ENCODE data around the gene PALB2.

DNA sequence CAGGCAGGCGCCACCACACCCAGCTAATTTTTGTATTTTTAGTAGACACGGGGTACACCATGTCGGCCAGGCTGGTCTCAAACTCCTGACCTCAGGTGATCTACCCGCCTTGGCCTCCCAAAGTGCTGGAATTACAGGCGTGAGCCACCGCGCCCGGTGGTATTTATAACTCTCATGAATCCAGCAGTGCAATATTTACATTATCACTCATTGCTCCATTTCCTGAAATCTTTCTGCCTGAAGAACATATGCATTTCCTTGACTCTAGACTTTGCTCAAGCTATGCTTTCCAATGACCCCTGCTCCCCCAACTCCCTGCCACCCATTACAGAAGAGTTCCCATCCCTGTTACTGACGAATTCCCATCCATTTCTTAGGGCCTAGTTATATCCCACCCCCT is 25.3 kb downstream of the PALB2 start:
- no peak for TF ChIP-seq CTCF (conservative IDR thresholded peaks at IDR 0.05 in 1 of 2, IDR thresholded peaks at IDR 0.05 in 1 of 2; ENCODE audit: extremely low read depth in 1 of 2, insufficient read depth in 1 of 2, low read depth in 1 of 2, low read length in 2 of 2)
- no peak for TF ChIP-seq EZH2 (IDR thresholded peaks at IDR 0.05; ENCODE audit: borderline replicate concordance, low read length)
